Measurements from ENCODE around the gene SNX2.

The SNX2 gene

GRCh38 chr5:122815218-122815767, 40.4 kb downstream of the SNX2 start:
- no peak overlapping the region for H3K4me2 ChIP-seq (ENCODE audit: low read length)
- WGBS (ENCODE audit: extremely low coverage, insufficient coverage, insufficient read length) = no CpG with 5 or more reads among the region's 3 CpGs

GRCh38 chr5:122816756-122817155, 41.9 kb downstream of the SNX2 start:
- H2AK5ac ChIP-seq (ENCODE audit: low read length) = no peak overlapping the region
- no CpG with 5 or more reads among the region's 5 CpGs for WGBS (ENCODE audit: extremely low coverage, insufficient coverage, insufficient read length)

More at GRCh38 chr5:122815218-122815767, 40.4 kb downstream of the SNX2 start:
- Histone ChIP-seq H3K9me3 (ENCODE audit: insufficient read depth, low read depth, low read length) (no peaks in the 10 kb centered on the region), H3K9ac (ENCODE audit: low read length) (no peak overlapping the region), H3K4ac (ENCODE audit: low read depth, low read length) (no peak overlapping the region), H2BK120ac (ENCODE audit: insufficient read depth, low read length, poor library complexity) (no peak overlapping the region), H3K79me1 (ENCODE audit: low read length) (no peaks in the 10 kb centered on the region), H3K14ac (ENCODE audit: low read length) (no peak overlapping the region), H4K12ac (ENCODE audit: low read depth, low read length) (no peak overlapping the region), H3K23ac (ENCODE audit: low read length) (no peak overlapping the region), H2AFZ (ENCODE audit: insufficient read depth, low read length, poor library complexity) (no peak overlapping the region), H3K4me1 (ENCODE audit: control insufficient read depth in 1 of 2, insufficient read depth in 2 of 2, low read length in 2 of 2) (no peaks in the 10 kb centered on the region), H3K18ac (ENCODE audit: low read length) (no peak overlapping the region), H3K27me3 (ENCODE audit: insufficient read depth, low read length) (no peaks in the 10 kb centered on the region), H2AK5ac (ENCODE audit: low read length) (no peak overlapping the region), H3K4me3 (ENCODE audit: low read depth, low read length) (no peak overlapping the region), H4K8ac (ENCODE audit: low read depth, low read length) (no peak overlapping the region), H3K79me2 (ENCODE audit: control insufficient read depth, insufficient read depth, low read length, poor library complexity) (no peaks in the 10 kb centered on the region), H4K91ac (ENCODE audit: low read depth, low read length) (no peak overlapping the region), H2BK5ac (ENCODE audit: low read depth, low read length, poor library complexity) (no peak overlapping the region), H3K27ac (ENCODE audit: low read depth, low read length) (no peak overlapping the region), H3K36me3 (ENCODE audit: control insufficient read depth in 1 of 2, insufficient read depth in 2 of 2, low read length in 2 of 2) (peaks cover 2 to 3% of the 10 kb centered on the region in 2 experiments), H2BK12ac (ENCODE audit: low read length) (no peak overlapping the region)
- no peak for DNase-seq

GRCh38 chr5:122831984-122832383, 57.1 kb downstream of the SNX2 start:
- Histone ChIP-seq H3K79me2 (ENCODE audit: control insufficient read depth, insufficient read depth, low read length, poor library complexity) (no peaks in the 10 kb centered on the region), H3K4me1 (ENCODE audit: control insufficient read depth in 1 of 2, insufficient read depth in 2 of 2, low read length in 2 of 2) (no peaks in the 10 kb centered on the region), H4K91ac (ENCODE audit: low read depth, low read length) (no peak overlapping the region), H2BK5ac (ENCODE audit: low read depth, low read length, poor library complexity) (no peak overlapping the region), H3K4me2 (ENCODE audit: low read length) (no peak overlapping the region), H2BK12ac (ENCODE audit: low read length) (no peak overlapping the region), H3K23ac (ENCODE audit: low read length) (no peak overlapping the region), H2AFZ (ENCODE audit: insufficient read depth, low read length, poor library complexity) (no peak overlapping the region), H3K4ac (ENCODE audit: low read depth, low read length) (no peak overlapping the region), H3K27ac (ENCODE audit: low read depth, low read length) (no peak overlapping the region), H3K14ac (ENCODE audit: low read length) (no peak overlapping the region), H3K4me3 (ENCODE audit: low read depth, low read length) (no peak overlapping the region), H4K12ac (ENCODE audit: low read depth, low read length) (no peak overlapping the region), H3K79me1 (ENCODE audit: low read length) (no peaks in the 10 kb centered on the region), H3K9ac (ENCODE audit: low read length) (no peak overlapping the region), H3K36me3 (ENCODE audit: control insufficient read depth in 1 of 2, insufficient read depth in 2 of 2, low read length in 2 of 2) (peaks cover 3 to 7% of the 10 kb centered on the region in 2 experiments), H4K8ac (ENCODE audit: low read depth, low read length) (no peak overlapping the region), H3K27me3 (ENCODE audit: insufficient read depth, low read length) (no peaks in the 10 kb centered on the region), H3K18ac (ENCODE audit: low read length) (no peak overlapping the region), H3K9me3 (ENCODE audit: insufficient read depth, low read depth, low read length) (no peaks in the 10 kb centered on the region), H2AK5ac (ENCODE audit: low read length) (no peak overlapping the region), H2BK120ac (ENCODE audit: insufficient read depth, low read length, poor library complexity) (no peak overlapping the region)
- WGBS (ENCODE audit: extremely low coverage, insufficient coverage, insufficient read length) = no CpG with 5 or more reads among the region's 1 CpG
- DNase-seq = no peak

More at GRCh38 chr5:122816756-122817155, 41.9 kb downstream of the SNX2 start:
- no peak overlapping the region for H3K4me3 ChIP-seq (ENCODE audit: low read depth, low read length)
- no peaks in the 10 kb centered on the region for H3K27me3 ChIP-seq (ENCODE audit: insufficient read depth, low read length)
- no peak overlapping the region for H4K8ac ChIP-seq (ENCODE audit: low read depth, low read length)
- no peak overlapping the region for H4K12ac ChIP-seq (ENCODE audit: low read depth, low read length)
- no peak overlapping the region for H3K14ac ChIP-seq (ENCODE audit: low read length)
- no peak overlapping the region for H3K4me2 ChIP-seq (ENCODE audit: low read length)
- H2BK12ac ChIP-seq (ENCODE audit: low read length) = no peak overlapping the region
- no peaks in the 10 kb centered on the region for H3K9me3 ChIP-seq (ENCODE audit: insufficient read depth, low read depth, low read length)
- no peaks in the 10 kb centered on the region for H3K79me1 ChIP-seq (ENCODE audit: low read length)
- H3K23ac ChIP-seq (ENCODE audit: low read length) = no peak overlapping the region
- no peak overlapping the region for H3K27ac ChIP-seq (ENCODE audit: low read depth, low read length)
- no peak overlapping the region for H3K4ac ChIP-seq (ENCODE audit: low read depth, low read length)
- no peak overlapping the region for H2AFZ ChIP-seq (ENCODE audit: insufficient read depth, low read length, poor library complexity)
- no peak overlapping the region for H2BK5ac ChIP-seq (ENCODE audit: low read depth, low read length, poor library complexity)
- H3K36me3 ChIP-seq (ENCODE audit: control insufficient read depth in 1 of 2, insufficient read depth in 2 of 2, low read length in 2 of 2) = peaks cover 2 to 5% of the 10 kb centered on the region in 2 experiments
- H3K18ac ChIP-seq (ENCODE audit: low read length) = no peak overlapping the region
- no peak for DNase-seq
- no peak overlapping the region for H3K9ac ChIP-seq (ENCODE audit: low read length)
- no peak overlapping the region for H2BK120ac ChIP-seq (ENCODE audit: insufficient read depth, low read length, poor library complexity)
- no peaks in the 10 kb centered on the region for H3K79me2 ChIP-seq (ENCODE audit: control insufficient read depth, insufficient read depth, low read length, poor library complexity)
- no peaks in the 10 kb centered on the region for H3K4me1 ChIP-seq (ENCODE audit: control insufficient read depth in 1 of 2, insufficient read depth in 2 of 2, low read length in 2 of 2)
- H4K91ac ChIP-seq (ENCODE audit: low read depth, low read length) = no peak overlapping the region

GRCh38 chr5:122835681-122836080, 60.8 kb downstream of the SNX2 start:
- peaks cover 1% of the 10 kb centered on the region in 2 experiments for H3K36me3 ChIP-seq (ENCODE audit: control insufficient read depth in 1 of 2, insufficient read depth in 2 of 2, low read length in 2 of 2)
- H3K27ac ChIP-seq (ENCODE audit: low read depth, low read length) = no peak overlapping the region
- no peak overlapping the region for H2BK5ac ChIP-seq (ENCODE audit: low read depth, low read length, poor library complexity)
- H3K23ac ChIP-seq (ENCODE audit: low read length) = no peak overlapping the region
- no peak overlapping the region for H3K4ac ChIP-seq (ENCODE audit: low read depth, low read length)
- H3K14ac ChIP-seq (ENCODE audit: low read length) = no peak overlapping the region
- H3K4me1 ChIP-seq (ENCODE audit: control insufficient read depth in 1 of 2, insufficient read depth in 2 of 2, low read length in 2 of 2) = no peaks in the 10 kb centered on the region
- H3K4me3 ChIP-seq (ENCODE audit: low read depth, low read length) = no peak overlapping the region
- H4K12ac ChIP-seq (ENCODE audit: low read depth, low read length) = no peak overlapping the region
- H3K9ac ChIP-seq (ENCODE audit: low read length) = no peak overlapping the region
- no peak overlapping the region for H2BK12ac ChIP-seq (ENCODE audit: low read length)
- H2BK120ac ChIP-seq (ENCODE audit: insufficient read depth, low read length, poor library complexity) = no peak overlapping the region
- no CpG with 5 or more reads among the region's 1 CpG for WGBS (ENCODE audit: extremely low coverage, insufficient coverage, insufficient read length)
- no peak overlapping the region for H4K8ac ChIP-seq (ENCODE audit: low read depth, low read length)
- H2AFZ ChIP-seq (ENCODE audit: insufficient read depth, low read length, poor library complexity) = no peak overlapping the region
- no peak overlapping the region for H4K91ac ChIP-seq (ENCODE audit: low read depth, low read length)
- no peak overlapping the region for H3K18ac ChIP-seq (ENCODE audit: low read length)
- H3K9me3 ChIP-seq (ENCODE audit: insufficient read depth, low read depth, low read length) = no peaks in the 10 kb centered on the region
- no peaks in the 10 kb centered on the region for H3K79me1 ChIP-seq (ENCODE audit: low read length)
- no peak overlapping the region for H2AK5ac ChIP-seq (ENCODE audit: low read length)
- no peak overlapping the region for H3K4me2 ChIP-seq (ENCODE audit: low read length)
- H3K79me2 ChIP-seq (ENCODE audit: control insufficient read depth, insufficient read depth, low read length, poor library complexity) = no peaks in the 10 kb centered on the region
- no peak for DNase-seq
- no peaks in the 10 kb centered on the region for H3K27me3 ChIP-seq (ENCODE audit: insufficient read depth, low read length)

Data from trophoblast cell (in vitro differentiated cells and primary cell).